D721Med (cell line): Measurements from ENCODE around the gene CCDC12.

Source experiments
- DNase-seq: peaks from one replicate; pipeline ENCODE4 v3.0.0; 2011; ENCODE audit warnings: low spot score; ENCODE audit not compliant: insufficient read length
- FAIRE-seq: peaks from 2 replicates; lab custom pipeline; 2011; peaks lifted over from hg19 to GRCh38; lab: Jason Lieb, UNC
- TF ChIP-seq, protein P1 (sequence below): IDR thresholded peaks from 2 replicates; pipeline ENCODE4 v1.5.1; 2012; ENCODE audit warnings: mild to moderate bottlenecking, control low read depth; ENCODE audit not compliant: insufficient read depth; ENCODE audit errors: missing control alignments

The CCDC12 gene

DNA sequence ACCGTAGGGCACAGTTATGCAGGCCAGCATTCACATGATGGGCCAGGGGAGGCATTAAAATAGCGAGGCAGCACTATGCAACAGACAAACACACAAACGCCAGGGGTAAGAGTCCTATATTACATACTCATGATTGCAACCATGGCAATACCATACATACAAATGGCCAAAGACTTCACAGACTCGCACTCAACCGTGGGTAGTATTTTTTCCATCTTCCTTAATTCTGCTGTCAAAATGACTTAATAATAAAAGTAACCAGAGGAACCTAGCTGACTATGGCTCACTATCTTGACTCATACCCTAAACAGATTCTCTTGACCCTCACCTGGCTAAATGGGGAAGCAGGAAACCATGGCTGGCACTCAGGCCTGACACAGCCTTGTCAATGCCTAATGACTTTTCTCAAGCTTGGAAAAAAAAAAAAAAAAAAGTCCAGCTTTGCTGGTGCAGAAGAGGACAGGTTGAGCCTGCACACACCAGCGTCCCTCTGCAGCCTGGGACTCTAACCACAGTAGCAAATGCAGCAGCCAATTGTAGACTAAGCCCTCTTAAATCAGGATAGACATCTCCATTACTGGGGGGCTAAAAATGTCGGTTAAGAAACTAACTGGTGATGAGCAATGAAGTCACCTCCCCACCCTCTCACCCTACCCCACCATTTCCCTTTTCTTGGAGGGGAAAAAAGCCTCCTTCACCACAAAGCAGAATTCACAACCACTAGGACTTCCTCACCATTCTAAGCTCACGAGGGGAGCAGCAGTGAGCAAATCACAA lies 23.1 kb downstream of the CCDC12 start:
- FAIRE-seq (no peak), DNase-seq (no peak)
- TF ChIP-seq, protein P1, sequence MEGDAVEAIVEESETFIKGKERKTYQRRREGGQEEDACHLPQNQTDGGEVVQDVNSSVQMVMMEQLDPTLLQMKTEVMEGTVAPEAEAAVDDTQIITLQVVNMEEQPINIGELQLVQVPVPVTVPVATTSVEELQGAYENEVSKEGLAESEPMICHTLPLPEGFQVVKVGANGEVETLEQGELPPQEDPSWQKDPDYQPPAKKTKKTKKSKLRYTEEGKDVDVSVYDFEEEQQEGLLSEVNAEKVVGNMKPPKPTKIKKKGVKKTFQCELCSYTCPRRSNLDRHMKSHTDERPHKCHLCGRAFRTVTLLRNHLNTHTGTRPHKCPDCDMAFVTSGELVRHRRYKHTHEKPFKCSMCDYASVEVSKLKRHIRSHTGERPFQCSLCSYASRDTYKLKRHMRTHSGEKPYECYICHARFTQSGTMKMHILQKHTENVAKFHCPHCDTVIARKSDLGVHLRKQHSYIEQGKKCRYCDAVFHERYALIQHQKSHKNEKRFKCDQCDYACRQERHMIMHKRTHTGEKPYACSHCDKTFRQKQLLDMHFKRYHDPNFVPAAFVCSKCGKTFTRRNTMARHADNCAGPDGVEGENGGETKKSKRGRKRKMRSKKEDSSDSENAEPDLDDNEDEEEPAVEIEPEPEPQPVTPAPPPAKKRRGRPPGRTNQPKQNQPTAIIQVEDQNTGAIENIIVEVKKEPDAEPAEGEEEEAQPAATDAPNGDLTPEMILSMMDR = no peak

DNA sequence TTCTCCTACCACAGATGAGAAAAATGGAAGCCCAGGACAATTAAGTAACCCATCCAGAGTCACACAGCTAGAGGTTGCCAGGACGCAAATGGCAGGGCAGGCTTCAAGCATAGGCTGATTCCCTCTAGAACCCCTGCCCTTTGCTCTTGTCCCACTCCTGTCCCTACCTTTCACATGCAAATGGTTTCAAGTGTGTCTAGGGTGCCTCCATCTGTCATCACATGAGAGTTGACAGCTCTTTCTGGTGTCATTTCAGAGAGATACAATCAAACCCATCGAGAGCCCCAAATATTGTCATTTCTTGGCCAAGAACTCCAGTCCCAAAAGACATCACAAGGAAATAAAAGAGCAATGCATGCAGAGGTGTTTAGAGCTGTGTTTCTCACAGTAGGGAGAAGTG lies 23.7 kb downstream of the CCDC12 start:
- no peak for DNase-seq
- FAIRE-seq = no peak
- TF ChIP-seq, protein P1 = no peak

DNA sequence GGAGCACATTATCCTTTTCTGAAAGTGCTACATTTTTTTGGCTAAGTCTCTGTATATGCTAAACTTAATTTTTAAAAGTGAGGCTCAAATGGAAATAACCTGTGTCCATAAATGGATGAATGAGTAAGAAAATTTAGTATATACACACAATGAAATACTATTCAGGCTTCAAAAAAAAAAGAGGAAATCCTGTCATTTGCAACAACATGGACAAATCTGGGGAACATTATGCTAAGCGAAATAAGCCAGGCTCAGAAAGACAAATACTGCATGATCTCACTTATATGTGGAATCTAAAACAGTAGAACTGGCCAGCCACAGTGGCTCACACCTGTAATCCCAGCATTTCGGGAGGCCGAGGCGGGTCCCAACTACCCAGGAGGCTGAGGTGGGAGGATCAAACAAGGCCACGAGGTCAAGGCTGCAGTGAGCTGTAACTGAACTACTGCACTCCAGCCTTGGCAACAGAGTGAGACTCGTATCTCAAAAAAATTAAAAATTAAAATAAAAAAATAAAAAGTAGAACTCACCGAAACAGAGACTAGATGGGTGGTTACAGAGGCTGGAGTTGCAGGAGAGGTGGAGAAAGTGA lies 25.8 kb downstream of the CCDC12 start:
- FAIRE-seq = no peak
- DNase-seq = no peak
- TF ChIP-seq, protein P1 = no peak

DNA sequence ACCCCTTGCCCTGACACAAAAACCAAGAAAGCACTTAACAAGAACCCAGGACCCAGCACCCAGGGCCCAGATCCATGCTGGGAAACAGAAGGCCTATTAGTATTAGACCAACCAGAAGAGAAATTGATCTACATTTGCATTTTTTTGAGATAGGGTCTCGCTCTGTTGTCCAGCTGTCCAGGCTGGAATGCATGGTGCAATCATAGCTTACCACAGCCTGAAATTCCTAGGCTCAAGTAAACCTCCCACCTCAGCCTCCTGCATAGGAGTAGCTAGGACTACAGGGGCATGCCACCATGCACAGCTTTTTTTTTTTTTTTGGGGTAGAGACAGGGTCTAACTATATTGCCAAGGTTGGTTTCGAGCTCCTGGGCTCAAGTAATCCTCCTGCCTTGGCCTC lies 26.4 kb downstream of the CCDC12 start:
- DNase-seq (no peak), FAIRE-seq (no peak)
- TF ChIP-seq, protein P1 = no peak

DNA sequence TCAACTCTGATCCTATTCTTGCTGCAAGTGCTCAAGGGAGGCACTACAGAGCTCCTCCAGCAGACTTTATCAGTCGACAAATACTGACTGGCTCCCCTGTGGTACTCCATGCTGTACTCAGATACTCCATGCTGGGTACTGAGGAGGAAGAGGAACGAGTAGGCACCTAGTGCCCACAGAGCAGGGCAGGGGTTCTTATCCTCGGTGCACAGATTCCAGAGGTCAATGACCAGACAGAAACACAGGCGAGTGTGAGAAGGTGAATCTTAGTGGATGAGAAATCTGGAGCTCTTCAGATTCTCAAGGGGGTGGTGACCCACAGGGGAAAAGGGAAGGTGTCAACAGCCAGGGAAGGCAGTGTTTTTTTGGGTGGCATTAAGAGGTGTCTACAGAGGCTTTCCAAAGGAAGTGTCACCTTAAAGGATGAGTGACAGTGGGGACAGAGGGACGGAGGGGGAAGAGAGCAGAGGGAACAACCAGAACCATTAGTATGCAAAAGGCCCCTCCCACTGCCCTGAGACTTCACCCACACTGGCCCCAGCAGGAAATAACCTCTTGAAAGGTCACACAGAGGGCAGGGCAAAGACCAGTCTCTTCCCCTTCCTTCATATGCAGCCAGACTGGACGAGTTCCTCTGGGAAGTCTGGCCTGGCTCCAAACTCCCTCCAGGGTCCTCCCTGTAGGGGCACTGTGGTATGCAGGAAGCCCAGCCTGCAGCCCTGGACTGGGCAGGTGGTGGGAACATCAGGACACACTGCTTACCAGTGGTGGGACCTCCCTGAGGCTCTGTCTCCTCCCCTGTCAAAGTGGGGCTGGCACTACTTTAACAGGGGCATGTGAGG lies 27.5 kb downstream of the CCDC12 start:
- no peak for DNase-seq
- FAIRE-seq = no peak
- TF ChIP-seq, protein P1 = no peak

DNA sequence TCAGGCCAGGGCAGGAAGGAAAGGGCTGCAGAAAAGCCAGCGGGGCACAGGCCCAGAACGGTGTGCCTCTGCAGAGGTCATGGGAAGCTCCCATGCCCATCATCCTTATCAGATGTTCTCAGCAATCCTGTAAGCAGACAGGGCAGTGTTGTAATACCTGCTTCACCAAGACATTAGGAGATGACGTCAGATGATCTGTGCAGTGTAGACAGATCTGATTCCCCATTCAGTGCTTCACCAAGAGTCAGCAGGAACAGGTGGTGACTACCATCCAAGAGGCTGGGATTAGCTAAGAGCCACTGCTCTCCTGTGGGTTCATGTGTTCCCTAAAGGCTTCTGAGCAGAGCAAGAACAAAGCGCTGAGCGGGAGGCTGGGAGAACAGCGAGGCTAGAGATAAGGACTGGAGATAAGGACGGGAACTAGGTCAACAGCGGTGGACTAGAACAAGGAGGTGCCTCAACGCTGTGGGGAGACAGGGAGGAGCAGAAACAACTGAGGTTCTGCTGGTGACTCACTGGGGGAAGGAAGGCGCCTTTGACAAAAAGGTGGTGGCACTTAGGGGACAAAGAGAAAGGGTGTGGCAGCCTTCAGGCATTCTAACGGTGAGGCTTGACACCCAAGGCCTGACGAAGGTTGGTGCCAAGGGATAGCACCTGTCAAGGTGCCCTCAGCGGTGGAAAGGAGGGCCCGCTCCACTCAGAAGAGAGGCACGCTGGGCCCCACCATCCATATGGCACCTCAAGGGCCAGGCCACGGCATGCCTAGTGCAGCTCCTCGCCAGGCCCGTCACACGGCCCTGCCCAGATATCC lies 28.4 kb downstream of the CCDC12 start:
- no peak for FAIRE-seq
- TF ChIP-seq, protein P1 = no peak
- no peak for DNase-seq
